Stimulated activated naive CD8-positive, alpha-beta T cell treated with anti-CD3 and anti-CD28 coated beads, Interleukin-15, amount 100 ng/mL, for 72 hours (primary cell): ENCODE measurements around the gene WNT3.

ENCODE experiments used
- ATAC-seq: fragments of 150-1000 bp; cut with Tn5 transposase; 2 replicates; pipeline ENCODE4 v1.10.0; 2021; ENCODE audit warnings: mild to moderate bottlenecking, moderate library complexity
- DNase-seq, 2 donors: peaks; one replicate each; pipeline ENCODE4 v3.0.0; 2021 to 2022
- H3K27ac Mint-ChIP-seq, 2 donors: one replicate each; pipeline ENCODE4 v1.8.0; 2022; ENCODE audit warnings: mild to moderate bottlenecking in 2 of 2, mixed read lengths in 2 of 2, moderate library complexity in 2 of 2
- H3K27me3 Mint-ChIP-seq: one replicate; pipeline ENCODE4 v1.8.0; 2022; ENCODE audit warnings: mixed read lengths
- H3K4me1 Mint-ChIP-seq: one replicate; pipeline ENCODE4 v1.8.0; 2022; ENCODE audit warnings: mild to moderate bottlenecking, mixed read lengths
- H3K4me3 Mint-ChIP-seq, 2 donors: one replicate each; pipeline ENCODE4 v1.8.0; 2022; ENCODE audit warnings: mild to moderate bottlenecking in 2 of 2, mixed read lengths in 2 of 2, moderate library complexity in 1 of 2
- H3K9me3 Mint-ChIP-seq, 2 donors: one replicate each; pipeline ENCODE4 v1.8.0; 2022; ENCODE audit warnings: mixed read lengths in 2 of 2

The WNT3 gene, protein sequence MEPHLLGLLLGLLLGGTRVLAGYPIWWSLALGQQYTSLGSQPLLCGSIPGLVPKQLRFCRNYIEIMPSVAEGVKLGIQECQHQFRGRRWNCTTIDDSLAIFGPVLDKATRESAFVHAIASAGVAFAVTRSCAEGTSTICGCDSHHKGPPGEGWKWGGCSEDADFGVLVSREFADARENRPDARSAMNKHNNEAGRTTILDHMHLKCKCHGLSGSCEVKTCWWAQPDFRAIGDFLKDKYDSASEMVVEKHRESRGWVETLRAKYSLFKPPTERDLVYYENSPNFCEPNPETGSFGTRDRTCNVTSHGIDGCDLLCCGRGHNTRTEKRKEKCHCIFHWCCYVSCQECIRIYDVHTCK

GRCh38 chr17:46818316-46818928 lies at the start of gene WNT3:
Gene WNT3 (minus strand): TSS chr17:46818692. CDS start chr17:46818597, 95 bp downstream.
- H3K27me3 Mint-ChIP-seq = peaks cover 94% of the 10 kb centered on the region
- H3K27ac Mint-ChIP-seq = no peak within 1 kb of the TSS
- peak; percentile 39 to 65 for DNase-seq
- peak within 1 kb of the TSS; percentile 77 to 84 for H3K4me3 Mint-ChIP-seq
- ATAC-seq = peak; percentile 81
- H3K9me3 Mint-ChIP-seq = no peaks in the 10 kb centered on the region
- H3K4me1 Mint-ChIP-seq = peaks cover 56% of the 10 kb centered on the region

DNA sequence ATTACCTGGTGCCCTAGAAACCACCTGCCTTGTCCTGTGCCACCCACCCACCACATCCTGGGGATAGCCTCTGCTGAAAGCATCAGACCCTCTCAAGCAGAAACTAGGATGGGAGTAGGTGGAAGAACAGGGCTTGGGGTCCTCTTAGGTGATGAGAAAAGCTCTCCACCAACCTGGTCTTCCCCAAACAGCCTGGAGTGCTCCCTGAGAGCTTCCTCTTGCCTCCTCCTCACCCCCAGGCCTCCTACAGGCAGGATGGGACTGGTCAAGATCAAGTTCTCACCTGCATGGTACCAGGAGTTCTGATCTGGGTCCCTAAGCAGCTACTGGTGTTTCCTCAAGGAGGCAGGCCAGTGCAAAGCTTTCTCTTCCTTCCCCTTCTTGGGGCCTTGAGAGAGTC lies 48.3 kb upstream of the WNT3 start:
- peaks cover 7% of the 10 kb centered on the region for H3K4me1 Mint-ChIP-seq
- no peak overlapping the region for H3K27ac Mint-ChIP-seq
- peaks cover 35% of the 10 kb centered on the region for H3K27me3 Mint-ChIP-seq
- no peak overlapping the region for H3K4me3 Mint-ChIP-seq
- H3K9me3 Mint-ChIP-seq = no peaks in the 10 kb centered on the region
- DNase-seq = no peak
- ATAC-seq = no peak

DNA sequence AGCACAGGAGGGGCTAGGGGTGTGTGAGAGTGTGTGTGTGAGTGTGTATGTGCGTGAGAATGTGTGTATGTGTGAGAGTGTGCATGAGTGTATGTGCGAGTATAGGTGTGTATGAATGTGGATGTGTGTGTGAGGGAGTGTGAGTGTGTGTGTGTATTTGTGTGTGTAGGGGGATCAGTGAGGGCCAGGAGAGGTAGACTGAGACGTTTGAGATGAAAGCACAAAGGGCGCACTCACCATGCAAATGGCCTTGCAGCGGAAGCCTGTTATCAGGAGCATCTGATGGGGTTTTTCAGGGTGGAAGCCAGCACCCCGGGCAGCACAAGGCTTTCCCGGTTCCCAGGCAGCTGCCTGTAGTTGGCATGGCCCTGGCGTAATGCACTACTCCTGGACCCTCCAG lies 47.8 kb upstream of the WNT3 start:
- no peak overlapping the region for H3K4me3 Mint-ChIP-seq
- ATAC-seq (no peak), DNase-seq (no peak)
- peaks cover 39% of the 10 kb centered on the region for H3K27me3 Mint-ChIP-seq
- H3K4me1 Mint-ChIP-seq = peaks cover 7% of the 10 kb centered on the region
- H3K9me3 Mint-ChIP-seq = no peaks in the 10 kb centered on the region
- H3K27ac Mint-ChIP-seq = no peak overlapping the region

- Mint-ChIP-seq H3K4me1 (peaks cover 7% of the 10 kb centered on the region), H3K4me3 (no peak overlapping the region), H3K27me3 (peaks cover 47% of the 10 kb centered on the region), H3K9me3 (no peaks in the 10 kb centered on the region), H3K27ac (no peak overlapping the region)
- ATAC-seq (peak; percentile 40), DNase-seq (no peak)
Measured at GRCh38 chr17:46865100-46865499, 46.6 kb upstream of the WNT3 start.

DNA sequence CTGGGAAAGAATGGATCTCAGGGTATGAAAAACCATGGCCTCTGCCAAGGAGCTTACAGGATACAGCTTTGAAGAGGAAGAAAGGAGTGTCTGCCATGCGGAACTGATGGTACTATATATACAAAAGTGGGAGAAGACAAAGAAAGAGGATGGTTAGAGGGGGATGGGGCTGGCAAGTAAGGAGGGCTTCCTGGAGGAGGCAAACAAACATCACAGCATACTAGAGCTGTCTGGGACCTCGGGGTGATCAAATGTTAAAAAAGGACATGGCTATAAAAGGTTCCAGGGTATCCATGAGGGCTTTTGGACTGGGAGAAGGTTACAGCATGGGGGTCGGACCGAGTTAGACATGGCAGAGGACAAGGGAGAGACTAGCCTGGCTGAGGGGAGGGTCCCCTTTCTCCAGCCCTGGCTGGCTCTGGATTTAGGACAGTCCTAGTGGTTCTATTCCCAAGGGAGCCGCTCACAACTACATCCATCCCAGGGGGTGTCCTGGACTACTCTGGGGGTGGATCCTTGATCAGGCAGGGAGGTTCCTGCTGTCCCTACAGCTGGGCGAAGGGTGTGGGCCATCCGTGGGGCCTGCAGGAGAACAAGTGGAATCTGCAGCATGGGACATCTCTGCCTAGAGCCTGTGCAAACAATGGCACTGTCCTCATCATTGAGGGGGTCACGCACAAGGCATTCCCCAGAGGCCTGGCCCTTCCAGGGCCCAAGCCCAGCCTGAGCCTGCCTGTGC lies 45.1 kb upstream of the WNT3 start:
- no peak overlapping the region for H3K27ac Mint-ChIP-seq
- no peaks in the 10 kb centered on the region for H3K9me3 Mint-ChIP-seq
- H3K4me3 Mint-ChIP-seq = no peak overlapping the region
- H3K4me1 Mint-ChIP-seq = peaks cover 7% of the 10 kb centered on the region
- H3K27me3 Mint-ChIP-seq = peaks cover 52% of the 10 kb centered on the region
- no peak for DNase-seq
- no peak for ATAC-seq

GRCh38 chr17:46862949-46863348 lies 44.5 kb upstream of the WNT3 start:
- Mint-ChIP-seq H3K4me1 (peaks cover 7% of the 10 kb centered on the region), H3K4me3 (no peak overlapping the region), H3K27ac (no peak overlapping the region), H3K27me3 (peaks cover 53% of the 10 kb centered on the region), H3K9me3 (no peaks in the 10 kb centered on the region)
- DNase-seq (no peak), ATAC-seq (no peak)

DNA sequence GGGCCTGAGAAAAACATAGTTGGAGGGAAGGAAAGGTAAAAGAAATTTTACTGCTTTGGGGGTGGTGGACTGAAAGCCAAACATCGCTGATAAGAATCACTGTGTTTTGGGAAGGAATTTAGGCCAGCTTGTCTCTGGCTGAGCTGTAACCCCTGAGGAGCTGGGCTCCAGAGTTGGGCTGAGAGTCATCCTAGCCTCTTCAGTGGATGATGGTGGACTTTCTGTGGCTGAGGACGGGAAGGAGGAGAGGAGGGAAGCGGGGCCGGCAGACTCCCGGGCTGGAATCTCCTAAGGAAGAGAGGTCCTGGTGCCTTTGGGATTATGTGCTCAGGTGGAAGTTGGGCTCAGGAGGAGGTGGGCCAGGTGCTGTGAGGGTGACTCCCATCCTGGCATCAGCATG lies 41.5 kb upstream of the WNT3 start:
- no peak overlapping the region for H3K27ac Mint-ChIP-seq
- H3K4me3 Mint-ChIP-seq = no peak overlapping the region
- H3K27me3 Mint-ChIP-seq = peaks cover 64% of the 10 kb centered on the region
- ATAC-seq (no peak), DNase-seq (no peak)
- no peaks in the 10 kb centered on the region for H3K9me3 Mint-ChIP-seq
- H3K4me1 Mint-ChIP-seq = peaks cover 2% of the 10 kb centered on the region

- Mint-ChIP-seq H3K27me3 (peaks cover 65% of the 10 kb centered on the region), H3K9me3 (no peaks in the 10 kb centered on the region), H3K27ac (no peak overlapping the region), H3K4me1 (no peaks in the 10 kb centered on the region), H3K4me3 (no peak overlapping the region)
- DNase-seq (no peak), ATAC-seq (no peak)
Measured at GRCh38 chr17:46857600-46857999, 39.1 kb upstream of the WNT3 start.

- Mint-ChIP-seq H3K4me1 (peaks cover 8% of the 10 kb centered on the region), H3K4me3 (no peak overlapping the region), H3K9me3 (no peaks in the 10 kb centered on the region), H3K27ac (no peak overlapping the region), H3K27me3 (peaks cover 79% of the 10 kb centered on the region)
- ATAC-seq = no peak
- no peak for DNase-seq
Measured at GRCh38 chr17:46854948-46855347, 36.5 kb upstream of the WNT3 start.

DNA sequence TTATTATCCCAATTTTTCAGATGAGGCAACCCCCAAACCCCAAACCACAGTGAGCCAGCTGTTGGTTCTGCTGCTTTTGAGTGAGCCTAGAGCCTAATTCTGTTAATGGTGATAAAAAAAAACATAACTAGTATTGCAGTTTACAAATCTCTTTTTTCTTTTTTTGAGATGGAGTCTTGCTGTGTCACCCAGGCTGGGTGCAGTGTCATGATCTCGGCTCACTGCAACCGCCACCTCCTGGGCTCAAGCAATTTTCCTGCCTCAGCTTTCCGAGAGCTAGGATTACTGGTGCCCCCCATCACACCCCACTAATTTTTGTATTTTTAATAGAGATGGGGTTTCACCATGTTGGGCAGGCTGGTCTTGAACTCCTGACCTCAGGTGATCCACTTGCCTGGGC lies 36.0 kb upstream of the WNT3 start:
- no peak overlapping the region for H3K27ac Mint-ChIP-seq
- peaks cover 79% of the 10 kb centered on the region for H3K27me3 Mint-ChIP-seq
- H3K9me3 Mint-ChIP-seq = no peaks in the 10 kb centered on the region
- DNase-seq = no peak
- no peak overlapping the region for H3K4me3 Mint-ChIP-seq
- H3K4me1 Mint-ChIP-seq = peaks cover 8% of the 10 kb centered on the region
- ATAC-seq = no peak

DNA sequence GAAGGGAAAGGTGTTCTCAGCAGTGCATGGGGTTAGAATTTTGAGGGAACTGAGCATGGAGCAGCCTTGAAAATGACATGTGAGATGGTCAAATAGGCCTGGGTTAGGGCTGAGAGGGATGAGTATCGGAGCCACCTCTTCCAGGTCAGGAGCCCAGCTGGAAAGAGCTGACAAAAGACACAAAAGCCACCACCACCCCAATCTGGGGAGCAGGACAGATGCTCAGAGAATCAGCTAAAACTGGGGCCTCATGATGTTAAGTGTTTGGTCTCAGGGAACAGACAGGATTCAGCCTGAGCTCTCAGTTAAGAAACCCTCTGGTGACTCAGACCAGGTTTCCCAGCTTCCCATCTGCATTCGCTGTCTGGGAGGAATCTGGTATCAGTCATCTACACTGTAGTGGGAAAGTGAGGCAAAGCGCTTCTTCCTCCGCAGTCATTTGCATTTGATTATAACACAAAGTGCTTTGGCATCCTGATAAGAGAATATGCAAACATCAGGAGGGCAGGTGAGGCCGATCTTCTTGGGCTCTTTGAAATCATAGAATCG lies 35.5 kb upstream of the WNT3 start:
- DNase-seq (no peak), ATAC-seq (no peak)
- no peak overlapping the region for H3K27ac Mint-ChIP-seq
- no peaks in the 10 kb centered on the region for H3K9me3 Mint-ChIP-seq
- H3K4me3 Mint-ChIP-seq = no peak overlapping the region
- H3K27me3 Mint-ChIP-seq = peaks cover 85% of the 10 kb centered on the region
- peaks cover 8% of the 10 kb centered on the region for H3K4me1 Mint-ChIP-seq

DNA sequence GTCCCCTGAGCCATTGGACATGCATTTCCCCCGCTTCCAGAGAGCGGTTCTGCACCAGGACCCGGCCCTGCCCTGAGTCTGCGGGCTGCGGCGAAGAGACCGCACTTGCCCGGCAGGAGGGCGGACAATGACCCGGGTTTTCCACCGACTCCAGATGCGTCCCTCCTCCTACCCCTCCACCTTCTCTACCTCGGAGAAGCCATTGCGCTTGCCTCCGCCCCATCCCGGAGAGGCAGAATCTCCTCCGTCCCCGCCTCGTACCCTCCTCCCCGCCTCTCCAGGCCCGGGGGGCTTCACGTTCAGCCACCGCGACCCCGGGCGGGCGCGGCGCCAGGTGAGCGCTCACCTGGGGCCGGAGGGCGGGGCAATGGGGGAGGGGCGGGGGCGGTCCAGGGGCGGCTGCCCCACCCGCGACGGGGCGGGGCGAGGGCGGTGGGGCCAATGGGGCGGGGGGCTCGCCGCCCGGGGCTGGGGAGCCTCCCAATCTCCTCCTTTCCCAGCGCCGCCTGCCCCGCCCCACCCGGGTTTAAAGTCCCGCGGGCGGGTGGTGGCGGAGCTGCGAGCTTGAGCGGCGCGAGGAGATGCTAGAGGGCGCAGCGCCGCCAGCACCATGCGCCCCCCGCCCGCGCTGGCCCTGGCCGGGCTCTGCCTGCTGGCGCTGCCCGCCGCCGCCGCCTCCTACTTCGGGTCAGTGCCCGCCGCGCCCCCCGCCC lies 32.7 kb upstream of the WNT3 start, which contains the start of gene WNT9B:
Gene WNT9B (plus strand): TSS at position 555 of the 713 bp plus-strand sequence. CDS start 56 bp downstream, at position 611.
- no peak within 1 kb of the TSS for H3K27ac Mint-ChIP-seq
- H3K27me3 Mint-ChIP-seq = peaks cover 97% of the 10 kb centered on the region
- DNase-seq (no peak), ATAC-seq (peak; percentile 46)
- H3K4me1 Mint-ChIP-seq = peaks cover 8% of the 10 kb centered on the region
- no peaks in the 10 kb centered on the region for H3K9me3 Mint-ChIP-seq
- peak within 1 kb of the TSS; percentile 77 to 80 for H3K4me3 Mint-ChIP-seq

GRCh38 chr17:46850688-46851028 lies 32.2 kb upstream of the WNT3 start:
- DNase-seq = no peak
- no peak overlapping the region for H3K27ac Mint-ChIP-seq
- no peak for ATAC-seq
- no peaks in the 10 kb centered on the region for H3K9me3 Mint-ChIP-seq
- H3K27me3 Mint-ChIP-seq = peaks cover 97% of the 10 kb centered on the region
- no peak overlapping the region for H3K4me3 Mint-ChIP-seq
- H3K4me1 Mint-ChIP-seq = peaks cover 8% of the 10 kb centered on the region

DNA sequence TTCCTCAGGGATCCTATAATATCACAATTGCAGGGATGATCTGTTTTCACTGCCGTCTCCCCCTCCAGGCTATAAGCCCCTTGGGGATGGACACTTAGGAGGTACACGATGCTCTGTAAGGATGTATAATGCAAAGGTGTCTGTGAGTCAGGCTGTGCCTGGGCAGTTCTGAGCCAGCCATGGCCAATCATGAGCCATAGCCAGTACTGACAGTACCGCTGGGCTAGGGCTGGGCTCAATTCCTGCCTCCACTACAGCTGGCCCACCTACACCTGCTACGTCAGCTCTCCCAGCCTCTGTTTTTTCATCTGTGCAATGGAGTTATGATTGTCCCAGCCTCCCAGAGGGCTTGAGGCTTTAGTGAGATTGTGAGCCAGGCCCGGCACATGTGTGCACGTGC lies 30.0 kb upstream of the WNT3 start:
- Mint-ChIP-seq H3K4me1 (peaks cover 8% of the 10 kb centered on the region), H3K27me3 (peaks cover 79% of the 10 kb centered on the region), H3K27ac (no peak overlapping the region), H3K9me3 (peaks cover under 1 to 2% of the 10 kb centered on the region in 2 donors), H3K4me3 (no peak overlapping the region)
- DNase-seq (no peak), ATAC-seq (no peak)
